ENCODE results near the gene ARL3.

- no peak for TF ChIP-seq YY1 (IDR thresholded peaks at IDR 0.05; ENCODE audit: insufficient read depth, insufficient read length)
- no peak for TF ChIP-seq SUZ12 (IDR thresholded peaks at IDR 0.05; ENCODE audit: extremely low read depth, insufficient read depth, insufficient read length)
- no peak for TF ChIP-seq ZNF274 (IDR thresholded peaks at IDR 0.05; ENCODE audit: low read depth, low read length)
These were observed 66.5 kb downstream of the ARL3 start for GRCh38 chr10:102647443-102648268.

Data from NT2/D1 (cell line).